Fibroblast of skin of back (primary cell): ENCODE data around the gene FER1L5.

Experiments used
- DNase-seq: peaks from one replicate; pipeline ENCODE4 v3.0.0-alpha.2; 2013

FER1L5 gene

GRCh38 chr2:96698221-96698861, 55.8 kb downstream of the FER1L5 start:
- DNase-seq = no peak

GRCh38 chr2:96699021-96699420, 56.5 kb downstream of the FER1L5 start:
- DNase-seq = no peak

GRCh38 chr2:96699621-96700020, 57.1 kb downstream of the FER1L5 start:
- no peak for DNase-seq

- DNase-seq = no peak
These were observed 57.5 kb downstream of the FER1L5 start for GRCh38 chr2:96700086-96700485.

- DNase-seq = no peak
These were observed 59.1 kb downstream of the FER1L5 start for GRCh38 chr2:96701636-96702035.

GRCh38 chr2:96702098-96702785, 59.7 kb downstream of the FER1L5 start:
- no peak for DNase-seq

GRCh38 chr2:96703021-96703751, 60.6 kb downstream of the FER1L5 start:
- DNase-seq = no peak

- DNase-seq = no peak
These were observed 68.4 kb downstream of the FER1L5 start for GRCh38 chr2:96710985-96711384.

GRCh38 chr2:96715658-96716057, 73.1 kb downstream of the FER1L5 start:
- DNase-seq = peak; percentile 18

GRCh38 chr2:96716388-96716787, 73.8 kb downstream of the FER1L5 start:
- DNase-seq = no peak

- DNase-seq = no peak
These were observed 83.6 kb downstream of the FER1L5 start for GRCh38 chr2:96726131-96726530.

GRCh38 chr2:96727431-96727830, 84.9 kb downstream of the FER1L5 start:
- no peak for DNase-seq

GRCh38 chr2:96729748-96730147, 87.2 kb downstream of the FER1L5 start:
- DNase-seq = peak; percentile 8

GRCh38 chr2:96730212-96730611, 87.6 kb downstream of the FER1L5 start:
- peak; percentile 6 for DNase-seq

- DNase-seq = no peak
These were observed 91.4 kb downstream of the FER1L5 start for GRCh38 chr2:96733931-96734330.

- DNase-seq = no peak
These were observed 92.5 kb downstream of the FER1L5 start for GRCh38 chr2:96734880-96735583.

- DNase-seq = no peak
These were observed 94.7 kb downstream of the FER1L5 start for GRCh38 chr2:96737251-96737650.

GRCh38 chr2:96737831-96738230, 95.3 kb downstream of the FER1L5 start:
- no peak for DNase-seq

- no peak for DNase-seq
These were observed 96.6 kb downstream of the FER1L5 start for GRCh38 chr2:96739076-96739632.

GRCh38 chr2:96739633-96740428, 97.3 kb downstream of the FER1L5 start, which contains the start of gene LMAN2L:
TSS of gene LMAN2L (minus strand) at chr2:96740064. CDS start at chr2:96740040, 24 bp downstream.
- DNase-seq = peak; percentile 97

- no peak for DNase-seq
These were observed 104.6 kb downstream of the FER1L5 start for GRCh38 chr2:96747061-96747617.
